Embryonic facial prominence (tissue), 1 donor: ENCODE results near the gene MPST.

Experiments used
- DNase-seq: peaks from one replicate; pipeline ENCODE4 v3.0.0-alpha.2; 2016; ENCODE audit errors: extremely low spot score

MPST gene

DNA sequence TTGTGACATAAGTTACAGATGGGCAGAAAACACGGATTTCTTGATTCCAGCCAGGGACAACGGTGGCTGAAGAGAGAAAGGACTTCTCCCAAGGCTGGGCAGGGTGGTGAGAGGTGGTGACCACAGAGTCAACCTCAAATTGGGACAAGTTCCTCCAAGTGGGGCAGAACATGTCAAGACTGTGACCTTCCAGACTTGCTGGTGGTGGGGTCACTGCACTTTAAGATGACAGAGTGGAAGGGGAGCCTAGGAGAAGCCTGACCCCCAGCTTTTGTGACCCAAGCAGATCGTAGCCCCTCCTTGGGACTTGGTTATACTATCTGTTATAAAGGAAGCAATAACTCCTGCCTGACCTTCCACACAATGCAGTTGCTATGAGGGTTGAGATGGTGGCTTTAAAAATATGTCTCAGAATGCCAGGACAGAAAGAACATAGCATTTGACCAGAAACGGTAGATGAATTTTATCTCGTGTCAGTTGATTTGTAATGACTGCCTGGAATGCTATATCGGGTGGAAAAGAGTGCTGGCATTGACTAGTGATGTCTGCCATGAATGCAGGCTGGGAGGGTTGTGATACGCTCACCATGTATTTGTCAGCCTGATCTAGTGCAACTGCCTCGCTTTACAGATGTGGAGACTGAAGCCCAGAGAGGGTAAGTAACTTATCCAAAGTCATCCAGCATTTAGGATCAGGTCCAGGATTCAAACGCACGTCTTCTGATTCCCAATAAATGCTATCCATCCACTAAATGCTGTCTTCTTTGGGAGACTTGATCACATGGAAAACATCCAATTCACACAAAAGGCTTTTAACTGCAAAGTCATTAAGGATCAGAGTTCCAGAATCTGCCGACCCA lies 18.6 kb upstream of the MPST start:
- no peak for DNase-seq

DNA sequence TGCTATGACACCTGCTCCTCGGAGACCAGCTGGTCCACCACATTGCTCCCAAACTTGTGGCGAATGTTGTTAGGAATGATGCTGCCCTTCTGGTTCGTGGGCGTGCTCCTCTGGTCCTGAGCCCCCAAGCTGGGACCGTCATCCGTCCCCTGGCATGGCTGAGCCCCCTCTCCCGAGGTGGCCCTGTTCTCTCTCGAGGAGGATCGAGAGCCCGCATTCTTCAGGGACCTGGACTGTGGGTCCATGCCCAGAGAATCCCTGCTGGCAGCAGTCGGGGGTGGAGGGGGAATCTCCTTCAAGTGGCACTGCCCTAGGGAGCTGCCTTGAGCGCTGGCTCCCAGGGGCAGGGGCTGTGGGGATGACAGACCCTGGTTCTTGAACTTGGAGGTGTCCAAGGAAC lies 17.7 kb upstream of the MPST start:
- no peak for DNase-seq

DNA sequence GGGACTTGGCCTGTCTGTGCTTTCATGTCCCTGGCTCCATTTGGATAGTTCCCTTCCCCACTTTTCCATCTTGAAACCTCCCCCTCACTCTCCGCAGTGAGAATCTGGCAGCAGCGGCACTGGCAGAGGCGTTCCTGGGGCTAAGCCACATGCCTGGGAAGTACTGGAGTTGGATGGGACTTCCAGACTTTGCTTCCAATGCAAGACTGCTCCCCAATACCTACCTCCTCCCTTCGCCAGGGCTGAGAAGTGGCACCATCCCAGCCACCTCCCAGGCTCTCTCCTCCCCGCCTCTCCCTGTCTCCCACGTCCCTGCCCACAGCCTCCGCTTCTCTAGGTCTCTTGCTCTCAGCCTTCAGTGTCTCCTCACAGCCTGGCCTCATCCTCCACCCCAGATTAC lies 16.9 kb upstream of the MPST start:
- DNase-seq: no peak

DNA sequence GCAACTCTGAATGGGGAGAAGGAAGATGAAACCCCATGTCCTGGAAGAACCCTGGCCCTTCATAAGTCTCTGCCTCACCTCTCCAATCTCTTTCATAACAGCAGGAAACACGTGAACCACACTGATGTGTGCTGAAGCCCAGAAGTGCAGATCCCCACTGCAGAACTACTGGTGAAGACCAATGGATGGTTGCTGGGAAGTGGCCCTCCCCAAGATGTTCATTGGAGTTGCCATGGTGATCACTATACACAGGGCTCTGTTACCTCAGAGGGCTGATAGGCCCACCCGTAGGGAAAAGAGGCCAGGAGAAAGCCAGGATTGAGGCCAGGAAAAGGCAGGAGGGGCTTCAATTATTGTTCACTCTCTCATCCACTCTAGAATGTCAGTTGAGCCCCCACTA lies 11.9 kb upstream of the MPST start:
- DNase-seq: no peak

- no peak for DNase-seq
Observed at GRCh38 chr22:37008365-37008764, 11.2 kb upstream of the MPST start.

DNA sequence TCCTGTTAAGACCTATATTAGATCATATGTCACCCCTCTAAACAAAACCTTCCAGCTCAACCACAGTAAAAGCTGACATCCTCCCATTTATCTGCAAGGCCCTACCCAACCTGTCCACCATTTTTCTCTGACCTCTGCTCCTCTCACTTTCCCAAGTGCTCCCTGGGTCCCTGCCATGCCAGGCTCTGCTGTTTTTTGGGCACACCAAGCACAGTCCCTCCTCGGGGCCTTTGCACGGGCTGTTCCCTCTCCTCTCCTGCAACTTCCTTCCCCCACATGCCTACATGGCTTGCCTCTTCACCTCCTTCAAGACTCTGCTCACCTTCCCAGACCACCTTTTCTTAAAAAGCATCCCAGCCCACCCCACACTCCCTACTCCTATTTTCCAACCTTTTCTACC lies 10.1 kb upstream of the MPST start:
- no peak for DNase-seq

DNA sequence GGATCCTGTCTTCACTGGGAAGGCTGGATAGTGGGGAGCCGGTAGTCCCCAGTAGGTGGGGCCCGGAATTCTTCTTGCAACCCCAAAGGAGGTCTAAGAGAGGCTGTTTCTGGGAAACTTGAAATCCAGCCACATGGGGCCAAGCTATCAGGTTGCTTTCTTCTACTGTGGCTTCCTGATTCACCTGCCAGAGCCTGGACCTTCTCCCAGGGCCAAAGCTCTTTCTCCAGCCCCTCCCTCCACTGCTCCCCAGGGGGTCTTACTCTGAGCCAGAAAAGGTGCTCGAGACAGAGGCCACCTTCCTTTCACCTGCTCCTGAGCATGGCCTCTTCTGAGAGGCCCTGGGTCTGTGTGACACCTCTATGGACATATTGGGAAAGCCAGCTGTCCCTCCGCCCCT lies 9.4 kb upstream of the MPST start:
- no peak for DNase-seq

DNA sequence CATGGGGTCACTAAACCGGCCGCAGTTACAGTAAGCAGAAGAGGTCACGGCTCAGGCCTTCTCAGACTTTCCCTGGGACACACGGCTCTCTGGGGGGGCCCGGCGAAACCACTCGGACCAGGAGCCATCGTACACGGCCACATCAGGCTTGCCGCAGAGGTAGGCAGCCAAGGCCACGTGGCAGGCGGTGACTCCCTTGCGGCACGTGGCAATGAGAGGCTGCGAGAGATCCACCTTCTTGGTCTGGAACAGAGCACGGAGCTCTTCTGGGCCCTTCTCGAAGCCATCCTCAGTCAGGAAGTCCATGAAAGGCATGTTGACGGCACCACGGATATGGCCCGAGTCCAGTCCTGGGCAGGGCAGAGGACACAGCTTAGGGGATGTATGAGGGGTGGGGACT lies 8.6 kb upstream of the MPST start:
- DNase-seq: no peak

GRCh38 chr22:37011472-37011871 lies 8.1 kb upstream of the MPST start:
- no peak for DNase-seq

DNA sequence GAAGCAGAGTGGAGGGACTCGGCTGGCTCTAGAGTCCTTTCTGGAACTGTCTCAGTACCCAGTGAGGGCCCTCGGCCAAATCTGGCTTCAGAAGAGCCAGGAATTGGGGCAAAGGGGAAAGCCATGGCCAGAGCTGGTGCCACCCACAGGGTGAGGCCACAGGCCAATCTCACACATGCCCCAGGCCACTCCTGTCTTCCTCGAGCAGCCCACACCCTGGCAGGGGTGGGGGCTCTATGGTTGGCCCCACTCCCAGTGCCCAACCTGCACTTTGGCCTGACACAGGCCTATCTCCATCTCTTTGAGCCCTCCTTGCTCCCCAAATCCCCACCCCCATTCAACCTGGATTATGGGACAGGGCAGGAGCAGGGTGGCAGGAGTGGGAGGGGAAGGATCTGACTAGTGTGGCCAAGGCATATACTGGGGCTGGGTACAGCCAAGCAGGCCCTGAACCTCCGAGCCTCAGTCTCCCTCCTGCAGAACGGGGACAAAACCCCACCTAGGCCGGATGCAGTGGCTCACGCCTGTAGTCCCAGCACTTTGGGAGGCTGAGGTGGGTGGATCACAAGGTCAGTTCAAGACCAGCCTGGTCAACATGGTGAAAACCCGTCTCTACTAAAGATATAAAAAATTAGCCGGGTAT lies 7.2 kb upstream of the MPST start:
- no peak for DNase-seq

- no peak for DNase-seq
Observed at GRCh38 chr22:37012956-37013355, 6.6 kb upstream of the MPST start.

GRCh38 chr22:37014415-37014806 lies 5.1 kb upstream of the MPST start:
- DNase-seq: no peak

DNA sequence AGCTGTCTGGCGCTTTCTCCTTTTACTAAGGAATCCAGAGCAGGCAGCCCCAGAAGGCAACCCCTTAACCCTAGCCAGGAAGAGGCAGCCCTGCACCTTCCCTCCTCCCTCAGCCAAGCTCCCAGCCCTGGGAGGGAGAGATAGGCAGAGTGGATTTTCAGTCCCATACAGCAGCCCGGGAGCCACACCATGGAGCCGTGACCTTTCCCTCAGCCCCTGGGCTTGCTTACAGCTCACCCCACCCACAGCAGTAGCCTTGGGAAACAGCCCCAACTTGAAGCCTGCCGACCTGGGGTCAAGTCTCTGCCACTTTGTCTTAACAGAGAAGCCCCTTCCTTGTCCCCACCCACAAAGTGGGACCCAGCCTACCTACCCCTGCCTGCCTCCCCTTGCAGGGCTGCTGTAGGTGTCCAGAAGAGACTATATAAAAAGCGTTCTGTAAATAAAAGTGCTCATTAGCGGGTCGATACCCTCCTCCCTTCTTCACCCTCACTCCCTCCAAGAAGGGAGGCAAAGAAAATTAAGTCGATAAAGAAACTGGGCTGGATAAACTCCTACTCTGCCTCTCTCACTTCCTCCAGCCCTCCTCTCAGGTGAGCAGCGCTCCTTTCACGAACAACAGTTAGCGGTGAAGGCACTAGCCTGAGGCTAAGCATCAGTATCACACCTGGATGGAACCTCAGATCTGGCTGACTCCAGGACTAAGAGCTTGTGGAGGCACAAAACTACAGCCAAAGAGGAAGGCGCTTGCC lies 4.5 kb upstream of the MPST start:
- DNase-seq: no peak

DNA sequence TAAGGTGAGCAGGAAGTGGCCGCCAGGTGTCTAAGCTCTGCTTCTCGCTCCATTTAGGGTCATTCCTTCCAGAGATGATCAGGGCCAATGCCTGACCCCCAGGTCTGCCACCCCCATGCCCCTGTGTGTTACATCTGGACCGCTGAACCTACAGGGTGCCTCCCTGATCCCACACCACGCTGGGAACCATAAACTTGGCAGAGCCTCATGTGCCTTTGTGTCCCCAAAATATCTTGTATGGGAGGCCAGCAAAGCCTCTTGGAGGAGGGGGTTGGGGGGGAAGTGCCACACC lies 4.0 kb upstream of the MPST start:
- DNase-seq: no peak

DNA sequence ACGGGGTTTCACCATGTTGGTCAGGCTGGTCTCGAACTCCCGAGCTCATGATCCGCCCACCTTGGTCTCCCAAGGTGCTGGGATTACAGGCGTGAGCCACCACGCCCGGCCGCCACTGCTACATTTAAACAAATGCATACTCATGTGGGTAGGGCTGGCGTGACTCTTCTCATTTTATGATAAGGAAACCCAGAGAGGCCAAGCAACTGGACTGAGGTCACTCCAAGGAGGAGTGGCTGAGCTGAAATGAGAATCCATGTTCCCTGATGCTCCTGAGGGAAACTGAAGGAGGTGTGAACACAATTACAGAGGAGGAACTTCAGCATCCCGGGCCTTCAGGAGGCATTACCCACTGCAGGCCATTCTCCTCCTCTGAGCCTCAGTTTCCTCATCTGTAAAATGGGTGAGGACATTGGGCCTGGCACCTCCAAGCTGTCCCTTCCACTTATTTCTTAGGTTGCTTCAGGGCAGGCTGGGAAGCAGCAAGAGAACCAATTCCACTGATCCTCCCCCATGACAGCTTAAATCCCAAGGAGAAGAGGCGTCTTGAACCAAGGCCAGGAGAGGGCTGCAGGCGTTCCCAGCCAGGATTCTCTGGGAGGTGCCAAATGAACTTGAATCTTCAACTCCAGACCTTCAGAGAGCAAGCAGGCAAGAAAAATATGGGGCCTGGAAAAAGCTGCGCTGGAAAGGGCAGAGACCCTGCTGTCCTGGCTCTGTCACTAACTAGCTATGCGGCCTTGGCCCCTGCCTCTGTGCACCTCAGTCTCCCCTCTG lies 3.2 kb upstream of the MPST start:
- no peak for DNase-seq

- no peak for DNase-seq
Observed at GRCh38 chr22:37017356-37017755, 2.2 kb upstream of the MPST start.

DNA sequence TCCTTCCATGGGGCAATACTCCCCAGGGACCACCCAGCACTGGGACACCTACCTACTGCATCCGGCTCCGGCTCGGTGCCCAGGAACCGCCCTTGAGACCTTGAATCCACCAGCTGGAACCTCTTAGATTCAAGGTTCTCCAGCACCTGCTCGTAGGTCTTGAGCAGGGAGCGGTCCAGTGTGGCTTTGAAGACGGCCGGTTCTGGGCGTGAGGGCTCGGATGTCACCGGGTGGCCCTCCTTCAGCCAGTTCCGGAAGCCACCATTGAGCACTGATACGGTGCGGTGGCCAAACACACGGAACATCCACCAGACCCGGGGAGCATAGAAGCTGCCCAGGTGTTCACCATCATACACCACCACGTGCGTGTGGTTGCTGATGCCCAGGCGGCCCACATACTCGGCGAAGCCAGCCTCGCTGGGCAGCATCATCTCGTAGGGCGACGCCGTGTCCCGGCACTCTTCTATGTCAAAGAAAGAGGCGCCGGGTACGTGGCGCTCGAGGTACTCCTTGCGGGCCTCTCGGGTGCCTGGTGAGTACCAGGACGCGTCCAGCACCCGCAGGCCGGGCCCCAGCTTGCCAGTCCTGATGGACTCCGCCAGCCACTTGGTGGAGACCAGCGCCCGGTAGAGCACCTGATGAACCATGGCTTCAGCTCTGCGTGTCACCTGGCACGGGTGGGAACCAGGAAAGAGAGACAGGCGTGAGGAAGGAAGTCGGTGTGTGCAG lies 1.3 kb upstream of the MPST start:
- no peak for DNase-seq

GRCh38 chr22:37018815-37019308 lies 680 bp upstream of the MPST start:
- peak; percentile 14 for DNase-seq

GRCh38 chr22:37020192-37020479 lies 594 bp downstream of the MPST start:
- DNase-seq: no peak

- no peak for DNase-seq
Observed at GRCh38 chr22:37021041-37021440, 1.5 kb downstream of the MPST start.

DNA sequence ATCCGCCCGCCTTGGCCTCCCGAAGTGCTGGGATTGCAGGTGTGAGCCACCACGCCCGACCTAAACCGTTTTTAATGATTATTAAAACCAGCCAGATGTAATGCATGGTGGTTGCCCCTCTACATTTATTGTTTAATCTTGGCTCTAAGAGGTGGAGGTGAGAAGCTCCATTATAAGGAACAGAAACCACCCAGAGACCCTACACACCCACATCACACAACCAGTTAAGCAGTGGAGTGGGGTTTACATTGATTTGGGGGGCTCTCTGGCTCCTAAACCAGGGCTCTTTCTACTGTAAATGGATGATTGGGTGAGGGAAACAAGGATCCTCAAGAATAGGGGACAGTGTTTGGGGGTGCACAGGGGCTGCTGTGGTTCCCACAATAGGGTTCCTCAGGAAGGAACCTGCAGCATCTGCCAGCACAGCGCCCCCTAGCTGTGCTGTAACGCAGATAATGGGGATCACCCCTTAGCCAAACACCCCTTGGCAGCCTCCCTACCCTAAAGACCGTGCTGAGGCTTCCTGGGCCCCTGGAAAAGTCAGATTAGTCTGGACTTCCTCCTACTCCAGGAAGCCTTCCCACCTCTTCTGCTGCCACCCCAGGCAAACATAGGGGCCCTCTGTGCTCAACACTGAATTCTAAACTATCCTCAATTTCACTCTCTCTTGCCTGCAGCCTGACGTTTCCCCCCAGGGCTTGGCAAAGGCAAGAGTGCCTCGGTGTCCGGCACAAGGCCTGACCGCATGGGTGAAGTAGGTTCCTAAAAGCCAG lies 2.4 kb downstream of the MPST start:
- no peak for DNase-seq
